K562 (cell line): ENCODE data around the gene TP53BP1.

Experiments
- CTCF ChIP-seq, 3 experiments: IDR thresholded peaks in 2 of 3; conservative IDR thresholded peaks in 1 of 3; 2 replicates each; pipeline ENCODE4 v1.5.1; 2011 to 2012; ENCODE audit warnings: low read length in 3 of 3, mild to moderate bottlenecking in 3 of 3, control low read depth in 2 of 3, improper control_type of control experiment in 1 of 3, inconsistent platforms in 1 of 3, low read depth in 1 of 3, mixed read lengths in 1 of 3, moderate library complexity in 1 of 3; ENCODE audit not compliant: insufficient read depth in 2 of 3
- DIDO1 ChIP-seq: fragments of 450-650 bp; IDR thresholded peaks from 2 replicates; pipeline ENCODE4 v1.6.1; 2016; ENCODE audit warnings: low read depth, missing biosample characterization, missing genetic modification characterization
- E2F1 ChIP-seq: sonication (generic); formaldehyde crosslinking; IDR thresholded peaks from 2 replicates; pipeline ENCODE4 v1.8.1; 2023; ENCODE audit warnings: mild to moderate bottlenecking, missing genetic modification reagents, moderate library complexity
- E2F6 ChIP-seq, 2 experiments: IDR thresholded peaks; 2 replicates each; pipeline ENCODE4 v1.6.1; 2011; ENCODE audit warnings: borderline replicate concordance in 1 of 2, control low read depth in 1 of 2, low read depth in 1 of 2, low read length in 1 of 2, mild to moderate bottlenecking in 1 of 2, mixed read lengths in 1 of 2, moderate library complexity in 1 of 2; ENCODE audit not compliant: insufficient read depth in 1 of 2, insufficient read length in 1 of 2, poor library complexity in 1 of 2, severe bottlenecking in 1 of 2; ENCODE audit errors: extremely low read depth in 1 of 2
- MITF ChIP-seq: IDR thresholded peaks from 2 replicates; pipeline ENCODE4 v1.6.1; 2014; ENCODE audit warnings: antibody characterized with exemption
- NFYB ChIP-seq: IDR thresholded peaks from 2 replicates; pipeline ENCODE4 v1.6.1; 2011; ENCODE audit warnings: mild to moderate bottlenecking, moderate library complexity; ENCODE audit not compliant: insufficient read length; ENCODE audit errors: extremely low read depth
- RFX1 ChIP-seq: fragments of 450-650 bp; IDR thresholded peaks from 2 replicates; pipeline ENCODE4 v1.6.1; 2016; ENCODE audit warnings: mild to moderate bottlenecking, moderate library complexity
- TGIF2 ChIP-seq: sonication (generic); formaldehyde crosslinking; IDR thresholded peaks from 2 replicates; pipeline ENCODE4 v1.8.1; 2022; ENCODE audit warnings: mild to moderate bottlenecking, missing genetic modification reagents, moderate library complexity
- ZFP36 ChIP-seq: fragments of 150-350 bp; IDR thresholded peaks from 2 replicates; pipeline ENCODE4 v1.6.1; 2018; ENCODE audit warnings: low read length, low read depth; ENCODE audit not compliant: partially characterized antibody
- ZNF778 ChIP-seq: fragments of 450-650 bp; formaldehyde crosslinking; IDR thresholded peaks from 2 replicates; pipeline ENCODE4 v1.4.0; 2020; ENCODE audit warnings: mild to moderate bottlenecking, moderate library complexity

- TF ChIP-seq CTCF (IDR thresholded peaks at IDR 0.05 in 2 of 3, conservative IDR thresholded peaks at IDR 0.05 in 1 of 3; ENCODE audit: insufficient read depth in 2 of 3, low read depth in 1 of 3, low read length in 3 of 3) (no peak), DIDO1 (tag) (no peak), MITF (no peak), NFYB (no peak), E2F1 (CRISPR knock-in tag) (no peak), TGIF2 (CRISPR knock-in tag) (no peak), RFX1 (no peak), ZNF778 (CRISPR knock-in tag) (no peak), E2F6 (IDR thresholded peaks at IDR 0.05; ENCODE audit: borderline replicate concordance in 1 of 2, extremely low read depth in 1 of 2, insufficient read depth in 1 of 2, insufficient read length in 1 of 2, low read depth in 1 of 2, low read length in 1 of 2, poor library complexity in 1 of 2, severe bottlenecking in 1 of 2) (no peak), ZFP36 (no peak)
Observed at GRCh38 chr15:43404130-43404529, 88.8 kb downstream of the TP53BP1 start.
